IPS-NIHi7 (cell line): ENCODE results near the gene SPAG17.

ENCODE experiments used
- DNase-seq: peaks from one replicate; pipeline ENCODE4 v3.0.0; 2012; ENCODE audit warnings: mixed read lengths; ENCODE audit errors: extremely low spot score

Gene SPAG17

GRCh38 chr1:118077331-118078045 lies 107.5 kb downstream of the SPAG17 start:
- peak; percentile 22 for DNase-seq

- no peak for DNase-seq
Observed at GRCh38 chr1:118075116-118075515, 109.9 kb downstream of the SPAG17 start.

- DNase-seq: no peak
Observed at GRCh38 chr1:118073648-118074435, 111.2 kb downstream of the SPAG17 start.

GRCh38 chr1:118049981-118050380 lies 135.0 kb downstream of the SPAG17 start:
- DNase-seq: no peak

- DNase-seq: no peak
Observed at GRCh38 chr1:118047650-118048224, 137.3 kb downstream of the SPAG17 start.

GRCh38 chr1:118047006-118047649 lies 137.9 kb downstream of the SPAG17 start:
- DNase-seq: no peak

- DNase-seq: no peak
Observed at GRCh38 chr1:118043624-118044023, 141.4 kb downstream of the SPAG17 start.

- DNase-seq: no peak
Observed at GRCh38 chr1:118042501-118042900, 142.5 kb downstream of the SPAG17 start.

- DNase-seq: no peak
Observed at GRCh38 chr1:118039170-118039569, 145.9 kb downstream of the SPAG17 start.

- DNase-seq: no peak
Observed at GRCh38 chr1:118032883-118033282, 152.1 kb downstream of the SPAG17 start.

GRCh38 chr1:118028267-118028666 lies 156.8 kb downstream of the SPAG17 start:
- DNase-seq: no peak

GRCh38 chr1:118023199-118023598 lies 161.8 kb downstream of the SPAG17 start:
- no peak for DNase-seq

GRCh38 chr1:118021668-118022067 lies 163.4 kb downstream of the SPAG17 start:
- no peak for DNase-seq

GRCh38 chr1:118018060-118018459 lies 167.0 kb downstream of the SPAG17 start:
- DNase-seq: no peak

- no peak for DNase-seq
Observed at GRCh38 chr1:118013938-118014337, 171.1 kb downstream of the SPAG17 start.

- no peak for DNase-seq
Observed at GRCh38 chr1:118013336-118013735, 171.7 kb downstream of the SPAG17 start.

GRCh38 chr1:118012515-118013124 lies 172.4 kb downstream of the SPAG17 start:
- no peak for DNase-seq

- DNase-seq: no peak
Observed at GRCh38 chr1:118008011-118008410, 177.0 kb downstream of the SPAG17 start.

GRCh38 chr1:118007391-118007790 lies 177.6 kb downstream of the SPAG17 start:
- no peak for DNase-seq

GRCh38 chr1:118004312-118004711 lies 180.7 kb downstream of the SPAG17 start:
- no peak for DNase-seq

GRCh38 chr1:117985973-117986372 lies 199.1 kb downstream of the SPAG17 start:
- DNase-seq: no peak

GRCh38 chr1:117985239-117985638 lies 199.8 kb downstream of the SPAG17 start:
- no peak for DNase-seq
